IPS-15b (cell line): ENCODE measurements around the gene TMEM52.
A peak's percentile ranks its signal among the peaks of the same experiment; 100 is the strongest.

Experiments used
- H3K27me3 ChIP-seq: one replicate; pipeline ENCODE4 v1.6.1; 2013; ENCODE audit warnings: low read length; ENCODE audit not compliant: control insufficient read depth, insufficient read depth
- H3K36me3 ChIP-seq: one replicate; pipeline ENCODE4 v1.6.1; 2013; ENCODE audit warnings: low read length; ENCODE audit not compliant: control insufficient read depth, insufficient read depth
- H3K4me1 ChIP-seq: one replicate; pipeline ENCODE4 v1.6.1; 2013; ENCODE audit warnings: mild to moderate bottlenecking, low read length; ENCODE audit not compliant: control insufficient read depth, insufficient read depth
- H3K4me3 ChIP-seq: one replicate; pipeline ENCODE4 v1.5.1; 2013; ENCODE audit warnings: low read depth, low read length
- H3K9ac ChIP-seq: one replicate; pipeline ENCODE4 v1.6.1; 2013; ENCODE audit warnings: low read depth, mild to moderate bottlenecking, low read length
- H3K9me3 ChIP-seq: one replicate; pipeline ENCODE4 v1.6.1; 2013; ENCODE audit warnings: mild to moderate bottlenecking, low read length; ENCODE audit not compliant: control insufficient read depth, insufficient read depth

TMEM52 gene

DNA sequence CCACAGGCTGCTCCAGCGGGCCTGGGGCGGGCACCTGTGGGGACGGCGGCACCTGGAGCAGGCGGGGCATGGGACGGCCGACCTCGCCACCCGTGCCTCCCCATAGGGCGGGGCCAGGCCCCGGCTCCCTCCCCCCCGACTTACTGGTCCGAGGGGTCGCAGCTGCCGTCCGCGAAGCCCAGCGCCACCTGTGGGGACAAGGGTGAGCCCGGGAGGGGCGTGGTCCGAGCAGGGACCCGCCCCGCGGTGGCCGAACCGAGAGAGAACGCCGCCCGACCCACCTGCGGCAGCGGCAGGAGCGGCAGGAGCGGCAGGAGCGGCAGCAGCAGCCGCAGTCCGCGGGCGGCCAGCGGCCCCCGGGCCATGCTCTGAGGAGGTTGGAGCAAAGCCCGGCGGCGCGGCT, at the start of gene TMEM52:
Gene TMEM52 (minus strand): TSS at position 379 of the 403 bp plus-strand sequence. CDS start 14 bp downstream, at position 365.
- no peaks in the 10 kb centered on the region for H3K9me3 ChIP-seq
- H3K4me1 ChIP-seq, result no peaks in the 10 kb centered on the region
- peak within 1 kb of the TSS; percentile 65 for H3K9ac ChIP-seq
- H3K36me3 ChIP-seq, result no peaks in the 10 kb centered on the region
- peaks cover 2% of the 10 kb centered on the region for H3K27me3 ChIP-seq
- peak within 1 kb of the TSS; percentile 59 for H3K4me3 ChIP-seq

DNA sequence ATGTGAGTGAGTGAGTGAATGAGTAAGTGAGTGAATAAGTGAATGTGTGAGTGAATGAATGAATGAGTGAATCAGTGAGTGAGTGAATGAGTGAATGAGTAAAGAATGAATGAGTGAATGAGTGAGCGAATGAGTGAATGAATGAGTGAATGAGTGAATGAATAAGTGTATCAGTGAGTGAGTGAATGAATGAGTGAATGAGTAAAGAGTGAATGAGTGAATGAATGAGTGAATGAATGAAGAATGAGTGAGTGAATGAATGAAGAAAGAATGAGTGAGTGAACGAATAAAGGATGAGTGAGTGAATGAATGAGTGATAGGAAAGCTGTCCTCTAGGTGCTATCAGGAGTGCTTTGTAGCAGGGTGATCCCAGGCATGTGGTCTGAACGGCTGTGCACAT, 48.8 kb upstream of the TMEM52 start:
- H3K4me1 ChIP-seq, result no peaks in the 10 kb centered on the region
- no peaks in the 10 kb centered on the region for H3K27me3 ChIP-seq
- no peak overlapping the region for H3K9ac ChIP-seq
- H3K36me3 ChIP-seq, result no peaks in the 10 kb centered on the region
- H3K4me3 ChIP-seq, result no peak overlapping the region
- no peaks in the 10 kb centered on the region for H3K9me3 ChIP-seq

- Histone ChIP-seq H3K27me3 (no peaks in the 10 kb centered on the region), H3K36me3 (no peaks in the 10 kb centered on the region), H3K4me1 (no peaks in the 10 kb centered on the region), H3K4me3 (no peak overlapping the region), H3K9me3 (no peaks in the 10 kb centered on the region), H3K9ac (no peak overlapping the region)
Measured at GRCh38 chr1:1967151-1967550, 48.1 kb upstream of the TMEM52 start.

- Histone ChIP-seq H3K4me3 (no peak overlapping the region), H3K4me1 (peaks cover 2% of the 10 kb centered on the region), H3K9ac (no peak overlapping the region), H3K27me3 (no peaks in the 10 kb centered on the region), H3K36me3 (no peaks in the 10 kb centered on the region), H3K9me3 (no peaks in the 10 kb centered on the region)
Measured at GRCh38 chr1:1966071-1966740, 47.1 kb upstream of the TMEM52 start.

DNA sequence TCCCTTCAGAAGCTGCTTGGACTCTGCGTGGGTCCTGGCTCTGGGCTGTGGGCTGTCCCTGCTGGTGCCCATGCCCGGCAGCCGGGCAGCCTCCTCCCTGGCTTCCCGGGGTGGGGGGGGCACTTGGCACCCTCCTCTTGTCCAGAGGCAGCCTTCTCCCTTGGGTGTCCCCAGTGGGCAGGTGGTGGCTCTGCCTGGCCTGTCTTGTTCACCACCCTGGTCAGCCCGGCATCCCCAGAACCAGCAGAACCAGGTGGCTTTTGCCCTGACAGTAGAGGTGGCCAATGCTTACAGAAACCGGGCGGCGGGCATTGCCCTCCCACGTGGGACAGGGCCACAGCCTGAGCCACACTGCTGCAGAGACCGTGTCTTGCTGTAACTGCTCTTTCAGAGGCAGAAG, 46.5 kb upstream of the TMEM52 start:
- Histone ChIP-seq H3K27me3 (no peaks in the 10 kb centered on the region), H3K4me3 (no peak overlapping the region), H3K9ac (no peak overlapping the region), H3K4me1 (peaks cover 5% of the 10 kb centered on the region), H3K9me3 (no peaks in the 10 kb centered on the region), H3K36me3 (no peaks in the 10 kb centered on the region)

DNA sequence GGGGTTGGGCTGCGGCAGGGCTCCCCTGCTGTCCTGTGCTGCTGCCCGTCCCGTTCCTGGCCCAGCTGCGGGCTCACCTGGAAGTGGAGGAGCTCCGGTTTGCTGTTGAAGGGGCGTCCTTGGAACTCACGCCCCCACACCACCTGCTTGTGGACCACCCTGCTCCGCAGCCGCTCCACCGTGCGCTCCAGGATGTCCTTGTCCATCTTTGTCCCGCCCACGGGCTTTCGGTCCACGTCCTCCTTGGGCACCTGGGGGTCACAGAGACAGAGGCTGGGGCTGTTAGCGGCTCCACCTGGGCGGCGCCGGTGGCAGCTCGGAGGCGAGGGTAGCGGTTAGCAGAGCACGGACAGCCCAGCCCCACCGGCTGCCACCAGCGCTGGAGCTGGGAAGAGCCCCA, 45.7 kb upstream of the TMEM52 start:
- H3K9me3 ChIP-seq, result no peaks in the 10 kb centered on the region
- H3K4me1 ChIP-seq, result peaks cover 6% of the 10 kb centered on the region
- no peak overlapping the region for H3K4me3 ChIP-seq
- H3K27me3 ChIP-seq, result no peaks in the 10 kb centered on the region
- H3K9ac ChIP-seq, result no peak overlapping the region
- H3K36me3 ChIP-seq, result no peaks in the 10 kb centered on the region

- no peaks in the 10 kb centered on the region for H3K36me3 ChIP-seq
- no peaks in the 10 kb centered on the region for H3K27me3 ChIP-seq
- H3K9ac ChIP-seq, result no peak overlapping the region
- no peak overlapping the region for H3K4me3 ChIP-seq
- no peaks in the 10 kb centered on the region for H3K9me3 ChIP-seq
- peaks cover 6% of the 10 kb centered on the region for H3K4me1 ChIP-seq
Measured at GRCh38 chr1:1963570-1963969, 44.5 kb upstream of the TMEM52 start.

DNA sequence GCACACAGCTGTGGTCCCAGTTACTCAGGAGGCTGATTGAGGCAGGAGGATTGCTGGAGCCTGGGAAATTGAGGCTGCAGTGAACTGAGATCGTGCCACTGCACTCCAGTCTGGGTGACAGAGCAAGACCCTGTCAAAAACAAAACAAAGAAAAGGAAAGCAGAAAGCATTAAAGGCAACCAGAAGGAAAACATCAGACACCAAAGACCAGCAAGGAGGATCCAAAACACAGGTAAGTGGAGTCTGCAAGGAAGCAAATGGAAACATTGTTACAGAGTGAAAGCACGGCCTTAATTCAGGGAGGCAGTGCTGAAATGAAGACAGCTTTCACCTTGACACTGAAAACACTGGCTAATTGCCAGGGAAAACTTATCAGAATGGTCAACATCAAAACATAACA, 43.7 kb upstream of the TMEM52 start:
- Histone ChIP-seq H3K4me3 (no peak overlapping the region), H3K27me3 (no peaks in the 10 kb centered on the region), H3K9ac (no peak overlapping the region), H3K36me3 (no peaks in the 10 kb centered on the region), H3K9me3 (no peaks in the 10 kb centered on the region), H3K4me1 (peaks cover 6% of the 10 kb centered on the region)

GRCh38 chr1:1960480-1961196, 41.6 kb upstream of the TMEM52 start:
- Histone ChIP-seq H3K9ac (no peak overlapping the region), H3K9me3 (no peaks in the 10 kb centered on the region), H3K4me1 (peaks cover 6% of the 10 kb centered on the region), H3K36me3 (no peaks in the 10 kb centered on the region), H3K4me3 (no peak overlapping the region), H3K27me3 (no peaks in the 10 kb centered on the region)

DNA sequence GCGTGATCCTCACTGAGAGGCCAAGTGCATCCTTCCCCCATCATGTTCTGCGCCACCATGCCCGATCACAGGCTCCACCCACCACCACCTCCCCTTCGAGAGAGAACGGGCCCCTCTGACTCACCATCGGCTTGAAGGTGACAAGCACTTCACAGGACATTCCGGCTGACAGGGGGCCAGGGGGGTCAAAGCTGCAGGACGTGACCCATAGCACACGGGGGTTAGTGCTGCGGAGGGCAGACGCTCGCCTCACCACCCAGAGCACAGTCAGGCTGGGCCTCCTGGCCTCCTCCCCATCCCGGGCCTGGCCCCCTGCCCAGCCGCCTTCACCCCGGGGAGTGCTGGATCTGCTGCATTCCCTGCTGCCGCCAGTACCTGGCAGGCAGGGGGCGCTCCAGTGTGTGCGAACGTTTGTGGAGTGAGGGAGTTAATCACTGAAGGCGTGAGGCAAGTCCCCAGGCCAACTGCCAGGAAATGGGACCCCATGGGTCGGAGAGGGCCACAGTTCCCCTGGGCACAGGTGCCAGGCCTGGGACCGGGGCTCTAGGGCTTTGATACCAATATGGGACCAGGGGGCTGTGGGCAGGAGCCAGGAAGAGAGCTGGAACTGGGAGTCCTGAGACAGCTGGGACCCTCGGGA, 40.9 kb upstream of the TMEM52 start:
- Histone ChIP-seq H3K36me3 (no peaks in the 10 kb centered on the region), H3K27me3 (no peaks in the 10 kb centered on the region), H3K4me3 (peak overlapping the region; percentile 45), H3K9me3 (no peaks in the 10 kb centered on the region), H3K4me1 (peaks cover 6% of the 10 kb centered on the region), H3K9ac (no peak overlapping the region)

DNA sequence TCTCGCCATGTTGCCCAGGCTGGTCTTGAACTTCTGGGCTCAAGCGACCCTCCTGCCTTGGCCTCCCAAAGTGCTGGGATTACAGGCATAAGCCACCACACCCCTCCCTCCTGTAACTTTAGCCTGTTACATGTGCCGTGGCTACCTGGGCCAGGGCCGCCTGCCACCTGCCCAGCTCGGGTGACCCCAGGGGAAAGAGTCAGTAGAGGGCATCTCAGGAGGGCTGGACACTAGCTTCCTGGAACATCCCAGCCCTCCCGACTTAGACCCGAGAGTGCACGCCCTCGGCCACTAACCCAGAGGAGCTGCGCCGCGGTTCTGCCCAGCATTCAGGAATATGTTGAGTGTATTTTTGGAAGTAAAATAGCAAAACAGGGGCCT, 40.4 kb upstream of the TMEM52 start:
- H3K4me3 ChIP-seq, result peak overlapping the region; percentile 45
- H3K9ac ChIP-seq, result no peak overlapping the region
- no peaks in the 10 kb centered on the region for H3K9me3 ChIP-seq
- H3K27me3 ChIP-seq, result no peaks in the 10 kb centered on the region
- peaks cover 6% of the 10 kb centered on the region for H3K4me1 ChIP-seq
- no peaks in the 10 kb centered on the region for H3K36me3 ChIP-seq

DNA sequence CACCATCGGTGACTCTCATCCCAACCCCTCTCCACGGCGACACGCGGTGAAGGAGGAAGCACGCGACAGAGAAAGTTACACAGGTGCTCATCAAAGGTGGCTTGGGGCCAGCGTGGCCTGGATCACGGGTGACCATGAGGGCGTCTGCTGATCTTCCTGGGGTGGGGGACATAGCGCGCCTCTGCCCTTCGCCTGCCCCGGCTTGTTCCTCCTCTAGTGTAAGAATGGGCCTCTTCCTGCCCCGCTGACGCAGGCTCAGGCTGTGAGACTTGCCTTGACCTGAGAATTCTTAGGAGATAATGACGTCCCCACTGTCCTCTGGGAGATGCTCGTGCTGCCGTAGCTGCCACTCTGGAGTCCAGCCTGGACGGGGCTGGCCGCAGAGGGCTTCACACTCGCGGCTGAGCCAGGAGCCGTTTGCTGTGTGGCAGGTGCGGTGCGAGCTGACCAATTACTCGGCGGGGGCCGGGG, 39.0 kb upstream of the TMEM52 start:
- no peaks in the 10 kb centered on the region for H3K9me3 ChIP-seq
- peaks cover 6% of the 10 kb centered on the region for H3K4me1 ChIP-seq
- no peaks in the 10 kb centered on the region for H3K36me3 ChIP-seq
- H3K4me3 ChIP-seq, result no peak overlapping the region
- no peaks in the 10 kb centered on the region for H3K27me3 ChIP-seq
- no peak overlapping the region for H3K9ac ChIP-seq
